Measurements from ENCODE around the gene TBCCD1.

The TBCCD1 gene

GRCh38 chr3:186567072-186567921 lies at the start of gene TBCCD1:
TSS of gene TBCCD1 (minus strand) at chr3:186567339. CDS start at chr3:186564329, 3,010 bp downstream.
- peak; percentile 67 for DNase-seq

- no peak for DNase-seq
Observed at GRCh38 chr3:186616299-186616617, 49.1 kb upstream of the TBCCD1 start.

GRCh38 chr3:186614597-186615483 lies 47.7 kb upstream of the TBCCD1 start:
- peak; percentile 67 for DNase-seq

GRCh38 chr3:186614266-186614596 lies 47.1 kb upstream of the TBCCD1 start:
- no peak for DNase-seq

- no peak for DNase-seq
Observed at GRCh38 chr3:186613637-186614265, 46.6 kb upstream of the TBCCD1 start.

- DNase-seq = no peak
Observed at GRCh38 chr3:186612721-186613636, 45.8 kb upstream of the TBCCD1 start, which contains the start of gene AHSG. TSS of gene AHSG (plus strand) at chr3:186613060. CDS start at chr3:186613142, 82 bp downstream.

- no peak for DNase-seq
Observed at GRCh38 chr3:186612065-186612464, 44.9 kb upstream of the TBCCD1 start.

- DNase-seq = peak; percentile 70
Observed at GRCh38 chr3:186609247-186609868, 42.2 kb upstream of the TBCCD1 start.

- no peak for DNase-seq
Observed at GRCh38 chr3:186608624-186609215, 41.6 kb upstream of the TBCCD1 start.

GRCh38 chr3:186605561-186606545 lies 38.7 kb upstream of the TBCCD1 start:
- no peak for DNase-seq

GRCh38 chr3:186605078-186605477 lies 37.9 kb upstream of the TBCCD1 start:
- no peak for DNase-seq

- DNase-seq = no peak
Observed at GRCh38 chr3:186603159-186603558, 36.0 kb upstream of the TBCCD1 start.

- DNase-seq = no peak
Observed at GRCh38 chr3:186600896-186601295, 33.8 kb upstream of the TBCCD1 start.

GRCh38 chr3:186599785-186600166 lies 32.6 kb upstream of the TBCCD1 start:
- no peak for DNase-seq

GRCh38 chr3:186599142-186599784 lies 32.1 kb upstream of the TBCCD1 start:
- no peak for DNase-seq

GRCh38 chr3:186598794-186599141 lies 31.6 kb upstream of the TBCCD1 start:
- no peak for DNase-seq

- DNase-seq = no peak
Observed at GRCh38 chr3:186598108-186598784, 31.1 kb upstream of the TBCCD1 start.

- no peak for DNase-seq
Observed at GRCh38 chr3:186596568-186597287, 29.6 kb upstream of the TBCCD1 start.
